Measurements from ENCODE around the gene FN3K.

DNA sequence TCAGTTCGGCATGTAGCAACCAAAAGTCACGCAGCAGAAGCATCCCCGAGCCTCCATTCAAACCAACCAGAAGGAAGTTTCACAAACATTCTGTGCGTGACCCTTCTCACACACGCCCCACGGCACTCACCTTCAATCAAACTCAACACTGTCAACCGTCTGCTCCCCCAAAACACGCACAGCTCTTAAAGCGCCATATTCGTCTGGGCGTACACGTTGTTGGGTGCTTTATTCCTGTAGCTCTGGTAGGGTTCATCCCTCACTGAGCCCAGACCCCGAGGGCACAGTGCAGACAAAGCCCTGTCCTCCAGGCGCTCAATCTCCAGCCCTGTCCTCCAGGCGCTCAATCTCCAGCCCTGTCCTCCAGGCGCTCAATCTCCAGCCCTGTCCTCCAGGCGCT, 39.2 kb upstream of the FN3K start:
- TF ChIP-seq, protein P1, sequence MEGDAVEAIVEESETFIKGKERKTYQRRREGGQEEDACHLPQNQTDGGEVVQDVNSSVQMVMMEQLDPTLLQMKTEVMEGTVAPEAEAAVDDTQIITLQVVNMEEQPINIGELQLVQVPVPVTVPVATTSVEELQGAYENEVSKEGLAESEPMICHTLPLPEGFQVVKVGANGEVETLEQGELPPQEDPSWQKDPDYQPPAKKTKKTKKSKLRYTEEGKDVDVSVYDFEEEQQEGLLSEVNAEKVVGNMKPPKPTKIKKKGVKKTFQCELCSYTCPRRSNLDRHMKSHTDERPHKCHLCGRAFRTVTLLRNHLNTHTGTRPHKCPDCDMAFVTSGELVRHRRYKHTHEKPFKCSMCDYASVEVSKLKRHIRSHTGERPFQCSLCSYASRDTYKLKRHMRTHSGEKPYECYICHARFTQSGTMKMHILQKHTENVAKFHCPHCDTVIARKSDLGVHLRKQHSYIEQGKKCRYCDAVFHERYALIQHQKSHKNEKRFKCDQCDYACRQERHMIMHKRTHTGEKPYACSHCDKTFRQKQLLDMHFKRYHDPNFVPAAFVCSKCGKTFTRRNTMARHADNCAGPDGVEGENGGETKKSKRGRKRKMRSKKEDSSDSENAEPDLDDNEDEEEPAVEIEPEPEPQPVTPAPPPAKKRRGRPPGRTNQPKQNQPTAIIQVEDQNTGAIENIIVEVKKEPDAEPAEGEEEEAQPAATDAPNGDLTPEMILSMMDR (IDR thresholded peaks at IDR 0.05) = no peak
- no peak for TF ChIP-seq POLR2A (IDR thresholded peaks at IDR 0.05)

All from tibial nerve (tissue), 3 donors.